Ascending aorta (tissue), 2 donors: Measurements from ENCODE around the gene RALGAPA2. TPM values are rescaled to one million over a fixed set of nuclear protein-coding genes. Genes with fewer than 3 reads are reported as not detected.

ENCODE experiments used
- DNase-seq, 2 donors: peaks; one replicate each; pipeline ENCODE4 v3.0.0-alpha.2; 2019; ENCODE audit warnings: low spot score in 2 of 2
- H3K27ac ChIP-seq, 2 donors: fragments of 200-600 bp; sonication (generic); one replicate each; pipeline ENCODE4 v1.5.1; 2016 to 2017; ENCODE audit warnings: mild to moderate bottlenecking in 1 of 2
- H3K27me3 ChIP-seq: fragments of 200-600 bp; sonication (generic); one replicate; pipeline ENCODE4 v1.5.1; 2017
- H3K36me3 ChIP-seq, 2 donors: fragments of 200-600 bp; sonication (generic); one replicate each; pipeline ENCODE4 v1.5.1; 2016
- H3K4me1 ChIP-seq, 2 donors: fragments of 200-600 bp; sonication (generic); one replicate each; pipeline ENCODE4 v1.5.1; 2016 to 2017; ENCODE audit warnings: mild to moderate bottlenecking in 1 of 2
- H3K4me3 ChIP-seq, 2 donors: fragments of 200-600 bp; sonication (generic); one replicate each; pipeline ENCODE4 v1.5.1; 2016 to 2017; ENCODE audit warnings: mild to moderate bottlenecking in 1 of 2
- H3K9me3 ChIP-seq, 2 donors: fragments of 200-600 bp; sonication (generic); one replicate each; pipeline ENCODE4 v1.5.1; 2016
- intact Hi-C: fragments of 100-400 bp; cut with DNase I; formaldehyde crosslinking; loops from one replicate; pipeline ENCODE4 v1.15.1; 2023
- total RNA-seq: library from RNA; depleted of rRNA; stranded (reverse); fragments of >200 nt; gene quantifications from one replicate; pipeline ENCODE4 v1.1.0, GENCODE V29; 2016
- TF ChIP-seq, protein P1 (sequence below), 3 experiments: fragments of 200-600 bp in 2 of 3; fragments of 450-650 bp in 1 of 3; sonication (generic) in 2 of 3; IDR thresholded peaks; one replicate each; pipeline ENCODE4 v1.5.1; 2016 to 2019; ENCODE audit warnings: antibody characterized with exemption in 3 of 3, mild to moderate bottlenecking in 1 of 3, moderate library complexity in 1 of 3

Gene RALGAPA2
- total RNA-seq, 1 donor from 2014 or later: 68.9 TPM

DNA sequence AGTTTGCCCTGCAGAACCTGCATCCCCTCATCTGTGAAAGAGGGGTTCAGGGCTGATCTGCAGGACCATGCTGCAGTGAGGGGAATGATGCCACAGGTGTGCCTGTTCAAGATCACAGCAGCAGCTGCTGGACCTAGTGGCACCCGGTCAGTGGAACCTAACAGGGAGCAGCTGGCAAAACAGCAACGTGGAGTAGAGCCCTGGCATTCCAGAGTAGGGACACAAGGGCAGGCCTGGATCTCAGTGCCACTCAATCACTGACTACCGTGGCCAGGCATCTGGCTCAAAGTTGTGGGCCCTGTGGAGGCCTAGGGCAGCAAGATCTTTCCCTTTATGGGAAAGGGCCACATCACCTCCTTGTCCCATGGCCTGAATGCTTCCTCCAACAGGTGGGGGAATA lies 282.4 kb downstream of the RALGAPA2 start:
- no peak overlapping the region for H3K4me3 ChIP-seq
- no peaks in the 10 kb centered on the region for H3K4me1 ChIP-seq
- intact Hi-C loops: no loop called here
- TF ChIP-seq, protein P1, sequence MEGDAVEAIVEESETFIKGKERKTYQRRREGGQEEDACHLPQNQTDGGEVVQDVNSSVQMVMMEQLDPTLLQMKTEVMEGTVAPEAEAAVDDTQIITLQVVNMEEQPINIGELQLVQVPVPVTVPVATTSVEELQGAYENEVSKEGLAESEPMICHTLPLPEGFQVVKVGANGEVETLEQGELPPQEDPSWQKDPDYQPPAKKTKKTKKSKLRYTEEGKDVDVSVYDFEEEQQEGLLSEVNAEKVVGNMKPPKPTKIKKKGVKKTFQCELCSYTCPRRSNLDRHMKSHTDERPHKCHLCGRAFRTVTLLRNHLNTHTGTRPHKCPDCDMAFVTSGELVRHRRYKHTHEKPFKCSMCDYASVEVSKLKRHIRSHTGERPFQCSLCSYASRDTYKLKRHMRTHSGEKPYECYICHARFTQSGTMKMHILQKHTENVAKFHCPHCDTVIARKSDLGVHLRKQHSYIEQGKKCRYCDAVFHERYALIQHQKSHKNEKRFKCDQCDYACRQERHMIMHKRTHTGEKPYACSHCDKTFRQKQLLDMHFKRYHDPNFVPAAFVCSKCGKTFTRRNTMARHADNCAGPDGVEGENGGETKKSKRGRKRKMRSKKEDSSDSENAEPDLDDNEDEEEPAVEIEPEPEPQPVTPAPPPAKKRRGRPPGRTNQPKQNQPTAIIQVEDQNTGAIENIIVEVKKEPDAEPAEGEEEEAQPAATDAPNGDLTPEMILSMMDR (IDR thresholded peaks at IDR 0.05): no peak
- no peaks in the 10 kb centered on the region for H3K27me3 ChIP-seq
- no peak overlapping the region for H3K27ac ChIP-seq
- no peaks in the 10 kb centered on the region for H3K9me3 ChIP-seq
- H3K36me3 ChIP-seq: no peaks in the 10 kb centered on the region
- no peak for DNase-seq

GRCh38 chr20:20428067-20428466 lies 284.4 kb downstream of the RALGAPA2 start:
- Histone ChIP-seq H3K4me1 (no peaks in the 10 kb centered on the region), H3K27me3 (no peaks in the 10 kb centered on the region), H3K9me3 (no peaks in the 10 kb centered on the region), H3K27ac (no peak overlapping the region), H3K4me3 (no peak overlapping the region), H3K36me3 (no peaks in the 10 kb centered on the region)
- intact Hi-C loops: no loop called here
- TF ChIP-seq, protein P1 (IDR thresholded peaks at IDR 0.05): no peak
- DNase-seq: no peak

DNA sequence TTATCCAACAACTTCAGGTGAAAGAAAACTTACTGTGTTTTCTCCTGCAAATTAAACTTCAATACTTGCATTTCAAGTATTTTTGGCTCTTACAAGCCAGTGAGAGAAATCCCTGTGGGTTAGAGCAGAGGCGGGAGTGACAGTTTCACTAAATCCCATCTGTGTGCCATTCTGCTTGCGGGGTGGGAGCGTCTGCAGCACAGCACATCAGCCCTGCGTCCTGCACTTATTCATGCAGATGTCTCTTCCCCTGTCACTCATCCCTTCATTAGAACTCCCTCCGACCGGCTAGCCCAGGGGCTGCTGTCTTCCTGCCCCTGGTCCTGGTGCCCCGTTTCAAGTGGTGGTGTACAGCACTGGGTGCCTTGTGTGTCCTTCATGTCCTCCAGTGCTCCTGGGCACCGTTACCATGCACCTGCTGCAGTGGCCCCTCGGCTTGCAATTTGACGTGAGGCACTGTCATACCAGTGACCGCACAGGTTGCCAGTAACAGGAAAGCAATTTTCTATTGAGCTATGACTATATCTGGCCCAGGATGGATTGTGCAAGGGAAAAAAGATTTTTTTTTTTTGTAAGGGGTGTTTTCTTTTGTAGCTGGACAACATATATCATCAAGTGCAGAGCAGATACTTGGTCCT lies 285.1 kb downstream of the RALGAPA2 start:
- H3K4me1 ChIP-seq: no peaks in the 10 kb centered on the region
- DNase-seq: no peak
- no peaks in the 10 kb centered on the region for H3K27me3 ChIP-seq
- H3K4me3 ChIP-seq: no peak overlapping the region
- no peak overlapping the region for H3K27ac ChIP-seq
- intact Hi-C loops: no loop called here
- no peaks in the 10 kb centered on the region for H3K9me3 ChIP-seq
- H3K36me3 ChIP-seq: no peaks in the 10 kb centered on the region
- TF ChIP-seq, protein P1 (IDR thresholded peaks at IDR 0.05): no peak

DNA sequence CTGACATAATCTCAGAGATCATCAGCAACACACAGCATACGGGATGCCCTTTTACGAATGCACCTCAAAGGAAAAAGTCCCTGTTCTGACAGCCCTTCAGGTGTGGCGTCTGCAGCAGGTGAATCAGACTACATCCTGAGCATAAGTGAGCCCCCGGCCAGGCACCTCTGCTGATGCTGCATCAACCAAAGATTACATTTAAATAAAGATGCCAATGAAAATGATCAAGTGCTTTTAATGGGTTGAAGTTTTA lies 285.9 kb downstream of the RALGAPA2 start:
- Histone ChIP-seq H3K27me3 (no peaks in the 10 kb centered on the region), H3K9me3 (no peaks in the 10 kb centered on the region), H3K4me1 (no peaks in the 10 kb centered on the region), H3K36me3 (no peaks in the 10 kb centered on the region), H3K4me3 (no peak overlapping the region), H3K27ac (no peak overlapping the region)
- intact Hi-C loops: no loop called here
- TF ChIP-seq, protein P1 (IDR thresholded peaks at IDR 0.05): no peak
- DNase-seq: no peak

GRCh38 chr20:20425823-20426654 lies 286.4 kb downstream of the RALGAPA2 start:
- Histone ChIP-seq H3K4me3 (no peak overlapping the region), H3K27ac (no peak overlapping the region), H3K4me1 (no peaks in the 10 kb centered on the region), H3K27me3 (no peaks in the 10 kb centered on the region), H3K36me3 (no peaks in the 10 kb centered on the region), H3K9me3 (no peaks in the 10 kb centered on the region)
- no peak for DNase-seq
- intact Hi-C loops: no loop called here
- TF ChIP-seq, protein P1 (IDR thresholded peaks at IDR 0.05): no peak
